Hepatocyte (in vitro differentiated cells): ENCODE results near the gene ADGRD2. TPM values are rescaled to one million over a fixed set of nuclear protein-coding genes. Genes with fewer than 3 reads are reported as not detected.

ENCODE experiments used
- DNase-seq: peaks from one replicate; pipeline ENCODE4 v3.0.0-alpha.2; 2016; ENCODE audit warnings: low spot score
- H2AFZ ChIP-seq: fragments of 200-600 bp; sonication (generic); 2 replicates; pipeline ENCODE4 v1.6.0; 2016; ENCODE audit warnings: antibody characterized with exemption, mild to moderate bottlenecking
- H3K27ac ChIP-seq: fragments of 200-600 bp; sonication (generic); 2 replicates; pipeline ENCODE4 v1.5.1; 2016; ENCODE audit warnings: mild to moderate bottlenecking
- H3K27me3 ChIP-seq: fragments of 200-600 bp; sonication (generic); 2 replicates; pipeline ENCODE4 v1.6.1; 2016
- H3K36me3 ChIP-seq: fragments of 200-600 bp; sonication (generic); replicated peaks from 2 replicates; pipeline ENCODE4 v1.5.1; 2016; ENCODE audit warnings: low read depth; ENCODE audit not compliant: insufficient read depth
- H3K4me1 ChIP-seq: fragments of 200-600 bp; sonication (generic); 2 replicates; pipeline ENCODE4 v1.5.1; 2016; ENCODE audit warnings: mild to moderate bottlenecking, moderate library complexity; ENCODE audit not compliant: insufficient read depth
- H3K4me2 ChIP-seq: fragments of 200-600 bp; sonication (generic); 2 replicates; pipeline ENCODE4 v1.6.0; 2016
- H3K4me3 ChIP-seq: fragments of 200-600 bp; sonication (generic); 2 replicates; pipeline ENCODE4 v1.5.1; 2016; ENCODE audit warnings: mild to moderate bottlenecking
- H3K79me2 ChIP-seq: fragments of 200-600 bp; sonication (generic); 2 replicates; pipeline ENCODE4 v1.6.0; 2017; ENCODE audit warnings: mild to moderate bottlenecking
- H3K9me2 ChIP-seq: fragments of 200-600 bp; sonication (generic); replicated peaks from 2 replicates; pipeline ENCODE4 v1.6.0; 2017; ENCODE audit warnings: mild to moderate bottlenecking; ENCODE audit not compliant: insufficient read depth
- H3K9me3 ChIP-seq: fragments of 200-600 bp; sonication (generic); 2 replicates; pipeline ENCODE4 v1.5.1; 2016; ENCODE audit warnings: low read depth, mild to moderate bottlenecking
- H4K20me1 ChIP-seq: fragments of 200-600 bp; sonication (generic); 2 replicates; pipeline ENCODE4 v1.6.0; 2016; ENCODE audit warnings: mild to moderate bottlenecking; ENCODE audit not compliant: insufficient read depth, poor library complexity, severe bottlenecking
- EZH2 ChIP-seq: fragments of 200-600 bp; sonication (generic); IDR thresholded peaks from 2 replicates; pipeline ENCODE4 v1.6.1; 2016; ENCODE audit warnings: antibody characterized with exemption, mild to moderate bottlenecking, borderline replicate concordance
- EZH2phosphoT487 ChIP-seq: fragments of 200-600 bp; sonication (generic); IDR thresholded peaks from one replicate; pipeline ENCODE4 v1.6.1; 2018; ENCODE audit warnings: antibody characterized with exemption, mild to moderate bottlenecking, low read depth, moderate library complexity; ENCODE audit not compliant: unreplicated experiment, severe bottlenecking
- WGBS: methylation state at CpG from one replicate; pipeline ENCODE4 v1.1.6; 2016; ENCODE audit warnings: low lambda C conversion rate; ENCODE audit errors: missing lambda C conversion rate; 5-methylcytosine and 5-hydroxymethylcytosine counted together
- polyA plus RNA-seq: library from polyadenylated mRNA; unstranded; fragments of >200 nt; fragmentation: Nextera tagmentation; extraction: Ambion mirVana; gene quantifications from 2 replicates; pipeline ENCODE4 v1.2.1, GENCODE V29; 2016
- total RNA-seq: library from RNA; depleted of rRNA; stranded (reverse); fragments of >200 nt; gene quantifications from 2 replicates; pipeline ENCODE4 v1.2.3, GENCODE V29; 2014
- TF ChIP-seq, protein P1 (sequence below): fragments of 200-600 bp; sonication (generic); IDR thresholded peaks from 2 replicates; pipeline ENCODE4 v1.5.1; 2016; ENCODE audit warnings: antibody characterized with exemption, mild to moderate bottlenecking; ENCODE audit not compliant: poor library complexity

ADGRD2 gene
- total and polyA plus RNA-seq, 2 experiments from 2014 or later = not detected

- no peaks in the 10 kb centered on the region for H4K20me1 ChIP-seq
- H3K4me1 ChIP-seq = no peaks in the 10 kb centered on the region
- H3K4me2 ChIP-seq = no peak overlapping the region
- H3K36me3 ChIP-seq = no peaks in the 10 kb centered on the region
- no peaks in the 10 kb centered on the region for H3K79me2 ChIP-seq
- 89% methylated on average over 8 of the region's 8 CpGs for WGBS
- no peak overlapping the region for H3K4me3 ChIP-seq
- no peaks in the 10 kb centered on the region for H3K9me2 ChIP-seq
- H2AFZ ChIP-seq = no peak overlapping the region
- no peak for DNase-seq
- peaks cover 32% of the 10 kb centered on the region for H3K27me3 ChIP-seq
- H3K9me3 ChIP-seq = no peaks in the 10 kb centered on the region
- TF ChIP-seq, protein P1, sequence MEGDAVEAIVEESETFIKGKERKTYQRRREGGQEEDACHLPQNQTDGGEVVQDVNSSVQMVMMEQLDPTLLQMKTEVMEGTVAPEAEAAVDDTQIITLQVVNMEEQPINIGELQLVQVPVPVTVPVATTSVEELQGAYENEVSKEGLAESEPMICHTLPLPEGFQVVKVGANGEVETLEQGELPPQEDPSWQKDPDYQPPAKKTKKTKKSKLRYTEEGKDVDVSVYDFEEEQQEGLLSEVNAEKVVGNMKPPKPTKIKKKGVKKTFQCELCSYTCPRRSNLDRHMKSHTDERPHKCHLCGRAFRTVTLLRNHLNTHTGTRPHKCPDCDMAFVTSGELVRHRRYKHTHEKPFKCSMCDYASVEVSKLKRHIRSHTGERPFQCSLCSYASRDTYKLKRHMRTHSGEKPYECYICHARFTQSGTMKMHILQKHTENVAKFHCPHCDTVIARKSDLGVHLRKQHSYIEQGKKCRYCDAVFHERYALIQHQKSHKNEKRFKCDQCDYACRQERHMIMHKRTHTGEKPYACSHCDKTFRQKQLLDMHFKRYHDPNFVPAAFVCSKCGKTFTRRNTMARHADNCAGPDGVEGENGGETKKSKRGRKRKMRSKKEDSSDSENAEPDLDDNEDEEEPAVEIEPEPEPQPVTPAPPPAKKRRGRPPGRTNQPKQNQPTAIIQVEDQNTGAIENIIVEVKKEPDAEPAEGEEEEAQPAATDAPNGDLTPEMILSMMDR = no peak
- no peak for TF ChIP-seq EZH2phosphoT487
- no peak for TF ChIP-seq EZH2
- H3K27ac ChIP-seq = no peak overlapping the region
Measured at GRCh38 chr9:124497441-124497840, 47.2 kb downstream of the ADGRD2 start.

DNA sequence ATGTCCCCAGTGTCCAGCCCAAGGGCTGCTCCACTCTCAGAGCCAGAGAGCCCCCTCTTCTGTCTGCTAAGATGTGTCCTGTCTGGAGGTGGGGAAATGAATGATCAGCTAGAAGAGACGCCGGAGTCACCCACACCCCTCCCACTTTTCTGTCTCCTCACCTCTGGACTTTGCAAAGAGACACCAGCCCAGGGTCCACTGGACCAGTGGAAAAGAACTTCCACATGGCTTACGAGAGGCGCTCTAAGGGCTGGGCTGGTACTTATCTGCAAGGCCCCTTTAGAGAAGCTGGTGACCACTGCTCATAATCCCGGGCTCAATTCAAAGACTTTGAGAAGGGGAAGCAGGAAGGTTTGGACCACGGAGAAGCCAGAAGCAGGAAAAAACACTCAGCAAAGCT lies 47.8 kb downstream of the ADGRD2 start:
- Histone ChIP-seq H3K36me3 (no peaks in the 10 kb centered on the region), H3K79me2 (no peaks in the 10 kb centered on the region), H2AFZ (no peak overlapping the region), H3K4me1 (no peaks in the 10 kb centered on the region), H3K4me2 (no peak overlapping the region), H3K27me3 (peaks cover 38% of the 10 kb centered on the region), H3K9me3 (no peaks in the 10 kb centered on the region), H3K4me3 (no peak overlapping the region), H4K20me1 (no peaks in the 10 kb centered on the region), H3K27ac (no peak overlapping the region), H3K9me2 (no peaks in the 10 kb centered on the region)
- 69% methylated on average over 6 of the region's 6 CpGs for WGBS
- TF ChIP-seq, protein P1 = no peak
- no peak for TF ChIP-seq EZH2phosphoT487
- TF ChIP-seq EZH2 = no peak
- no peak for DNase-seq

- 79% methylated on average over 9 of the region's 15 CpGs for WGBS
- Histone ChIP-seq H3K9me3 (no peaks in the 10 kb centered on the region), H3K36me3 (no peaks in the 10 kb centered on the region), H4K20me1 (no peaks in the 10 kb centered on the region), H3K79me2 (no peaks in the 10 kb centered on the region), H3K9me2 (no peaks in the 10 kb centered on the region), H3K4me1 (peaks cover under 1% of the 10 kb centered on the region), H3K4me2 (no peak overlapping the region), H2AFZ (no peak overlapping the region), H3K27ac (no peak overlapping the region), H3K27me3 (peaks cover 44% of the 10 kb centered on the region), H3K4me3 (no peak overlapping the region)
- DNase-seq = no peak
- TF ChIP-seq EZH2 = no peak
- TF ChIP-seq, protein P1 = no peak
- no peak for TF ChIP-seq EZH2phosphoT487
Measured at GRCh38 chr9:124498499-124499146, 48.4 kb downstream of the ADGRD2 start.
